HL-60/S4 (cell line): ENCODE data around the gene GALNT11.

Experiments used
- in situ Hi-C: fragments of 300-500 bp; cut with MboI; formaldehyde crosslinking; loops from 2 replicates; pipeline ENCODE4 v1.14.3; 2022; ENCODE audit warnings: low sequenced_read_pairs

GALNT11 gene

GRCh38 chr7:152115021-152115718 lies 89.7 kb downstream of the GALNT11 start:
- in situ Hi-C loops: no loop called here

GRCh38 chr7:152117356-152117755 lies 91.9 kb downstream of the GALNT11 start:
- in situ Hi-C loops: no loop called here

- in situ Hi-C loops: no loop called here
These were observed 94.7 kb downstream of the GALNT11 start for GRCh38 chr7:152120210-152120609.

GRCh38 chr7:152120776-152121175 lies 95.3 kb downstream of the GALNT11 start:
- in situ Hi-C loops: no loop called here

DNA sequence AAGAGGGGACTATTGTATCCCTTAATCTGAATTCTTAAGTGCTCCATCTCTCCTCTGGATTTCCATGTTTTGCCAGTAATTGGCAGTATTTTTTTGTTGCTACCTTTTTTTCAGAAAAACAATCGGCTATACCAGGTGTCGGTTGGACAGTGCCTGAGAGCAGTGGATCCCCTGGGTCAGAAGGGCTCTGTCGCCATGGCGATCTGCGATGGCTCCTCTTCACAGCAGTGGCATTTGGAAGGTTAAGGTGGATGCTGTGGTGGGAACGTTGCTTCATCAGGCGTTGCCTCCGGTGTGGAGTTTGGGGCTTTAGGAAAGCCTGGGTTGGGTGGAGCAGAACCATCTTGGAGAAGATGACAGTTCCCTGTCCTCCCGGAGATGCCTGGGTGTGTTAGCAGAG lies 96.0 kb downstream of the GALNT11 start:
- in situ Hi-C loops: no loop called here

DNA sequence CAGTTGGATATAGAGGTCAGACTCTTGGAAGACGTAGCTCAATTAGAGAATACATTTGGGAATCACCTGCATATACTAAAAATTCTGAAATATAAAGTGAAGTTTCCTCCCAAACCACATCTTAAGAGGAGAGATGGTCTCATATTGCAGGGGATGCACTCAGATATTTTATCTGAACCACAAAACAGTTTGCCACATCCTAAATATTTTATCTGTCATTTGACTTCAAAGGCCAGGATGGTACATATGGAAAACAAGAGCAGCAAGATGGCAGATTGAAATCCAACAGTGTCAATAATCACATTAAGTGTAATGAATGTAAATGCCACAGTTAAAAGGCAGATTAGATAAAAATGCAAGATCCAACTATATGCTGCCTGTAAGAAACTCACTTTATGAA lies 97.1 kb downstream of the GALNT11 start:
- in situ Hi-C loops: no loop called here

- in situ Hi-C loops: no loop called here
These were observed 101.3 kb downstream of the GALNT11 start for GRCh38 chr7:152126741-152127140.

DNA sequence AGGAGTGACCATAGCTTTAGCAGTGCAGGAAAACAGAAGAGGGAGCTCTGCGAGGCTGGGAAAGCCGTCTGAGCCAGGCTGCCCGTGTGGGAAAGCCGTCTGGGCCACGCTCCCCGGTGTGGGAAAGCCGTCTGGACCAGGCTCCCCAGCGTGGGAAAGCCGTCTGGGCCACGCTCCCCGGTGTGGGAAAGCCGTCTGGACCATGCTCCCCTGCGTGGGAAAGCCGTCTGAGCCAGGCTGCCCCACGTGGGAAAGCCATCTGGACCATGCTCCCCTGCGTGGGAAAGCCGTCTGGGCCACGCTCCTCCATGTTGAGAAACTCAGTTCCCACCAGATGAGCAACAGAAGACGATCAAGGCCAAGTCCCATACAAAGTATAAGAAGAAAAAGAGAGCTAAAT lies 101.8 kb downstream of the GALNT11 start:
- in situ Hi-C loops: no loop called here

- in situ Hi-C loops: no loop called here
These were observed 102.8 kb downstream of the GALNT11 start for GRCh38 chr7:152128252-152128651.

- in situ Hi-C loops: no loop called here
These were observed 103.4 kb downstream of the GALNT11 start for GRCh38 chr7:152128741-152129461.

DNA sequence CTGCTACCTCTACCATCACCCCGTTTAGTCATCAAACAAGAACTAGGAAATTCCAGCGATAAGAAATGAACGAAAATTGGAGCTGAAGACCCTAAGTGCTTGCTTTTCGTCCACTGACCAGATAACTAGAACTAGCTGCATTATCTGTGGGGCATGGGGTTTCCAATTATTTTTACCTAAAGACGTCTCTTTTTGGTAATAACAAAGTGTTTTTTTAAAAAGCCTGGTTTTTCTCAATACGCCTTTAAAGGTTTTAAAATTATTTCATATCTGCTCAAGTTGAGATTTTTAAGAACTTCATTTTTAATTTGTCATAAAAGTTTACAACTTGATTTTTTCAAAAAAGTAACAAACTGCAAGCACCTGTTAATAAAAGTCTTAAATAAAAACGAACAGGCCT lies 104.2 kb downstream of the GALNT11 start:
- in situ Hi-C loops: no loop called here

DNA sequence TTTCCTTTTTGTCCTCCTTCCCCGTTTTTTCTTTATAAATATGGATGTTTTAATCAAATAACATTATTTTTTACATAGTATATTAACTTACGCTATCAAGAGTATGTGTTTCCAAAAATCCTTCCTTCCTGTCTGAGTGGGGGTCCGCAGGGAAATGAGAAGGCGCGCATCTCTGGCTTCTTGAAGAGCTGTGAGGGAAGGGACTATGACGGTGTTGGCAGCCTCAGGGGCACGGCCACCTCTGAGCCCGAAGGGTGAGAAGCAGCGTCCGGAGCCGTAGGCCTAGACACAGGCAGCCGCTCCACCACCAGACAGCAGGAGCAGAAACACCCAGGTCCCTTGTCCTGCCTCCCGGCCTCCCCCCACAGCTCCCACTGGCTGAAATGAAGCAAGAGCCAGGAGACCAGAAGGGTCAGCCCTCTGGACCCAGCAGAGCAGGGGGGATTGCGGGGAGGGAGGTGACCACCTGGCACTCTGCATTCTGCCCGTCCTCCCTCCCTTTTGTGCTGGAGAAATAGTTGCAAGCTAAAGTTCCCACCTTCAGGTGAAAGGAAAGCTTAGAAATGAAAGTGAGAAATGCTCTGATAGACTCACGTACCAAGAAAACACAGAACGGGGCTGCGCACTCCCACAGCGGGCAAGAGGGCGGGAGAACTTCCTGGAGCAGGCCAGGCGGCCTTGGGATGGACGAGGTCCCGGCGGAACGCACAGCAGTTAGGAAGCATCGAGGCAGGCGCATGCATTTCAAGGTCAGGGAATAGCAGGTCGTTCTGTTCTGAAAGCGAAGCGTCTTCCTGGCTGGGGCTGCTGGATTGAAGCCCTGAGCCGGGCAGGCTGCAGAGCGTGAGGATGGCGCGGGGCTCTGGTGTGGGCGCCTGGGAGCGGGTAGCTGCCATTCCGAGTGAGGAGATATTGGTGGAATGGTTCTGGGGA lies 105.5 kb downstream of the GALNT11 start:
- in situ Hi-C loops: no loop called here

DNA sequence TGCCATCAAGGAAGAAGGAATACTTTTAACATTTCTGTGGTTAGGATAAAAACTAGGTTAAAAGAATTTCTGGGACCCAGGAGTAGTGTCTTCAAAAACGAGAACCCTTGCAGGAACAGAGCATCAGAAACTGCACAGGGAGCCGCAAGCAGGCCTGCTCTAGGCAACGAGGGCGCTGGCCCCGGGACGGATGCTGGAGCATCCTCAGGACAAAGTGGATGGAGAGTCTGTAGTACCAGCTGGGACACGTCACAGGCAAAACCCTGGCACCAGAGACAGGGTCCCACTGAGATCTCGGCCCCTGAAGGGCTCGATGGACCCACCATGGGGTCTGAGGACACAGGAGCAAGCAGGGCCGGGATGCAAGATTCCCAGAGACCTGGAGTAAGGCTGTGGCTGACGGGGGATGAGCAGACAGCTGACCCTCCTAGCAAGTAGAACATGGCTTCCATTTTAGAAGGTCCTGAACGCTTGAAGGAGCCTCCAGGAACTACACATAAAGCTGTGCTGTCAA lies 106.6 kb downstream of the GALNT11 start:
- in situ Hi-C loops: no loop called here

- in situ Hi-C loops: no loop called here
These were observed 107.3 kb downstream of the GALNT11 start for GRCh38 chr7:152132812-152133211.

GRCh38 chr7:152133804-152134203 lies 108.3 kb downstream of the GALNT11 start:
- in situ Hi-C loops: no loop called here

DNA sequence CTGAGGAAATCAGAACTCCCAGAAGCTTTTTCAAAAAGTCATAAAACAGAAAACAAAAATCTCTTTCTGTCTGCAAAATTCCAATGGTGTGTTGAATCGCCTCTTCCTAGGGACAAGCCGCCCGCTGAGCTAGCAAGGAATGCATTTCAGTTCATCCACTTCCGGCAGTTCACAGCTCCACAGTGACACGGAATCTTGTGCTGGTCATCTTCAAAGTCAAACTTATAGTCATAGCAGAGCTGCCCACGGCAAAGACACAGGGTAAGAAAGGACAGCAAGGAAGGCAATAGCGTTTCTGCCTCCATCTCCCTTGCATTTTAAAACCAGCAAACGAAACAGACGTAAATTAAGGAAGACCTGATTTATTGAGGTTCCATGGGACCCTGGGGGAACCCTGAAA lies 111.2 kb downstream of the GALNT11 start:
- in situ Hi-C loops: no loop called here

GRCh38 chr7:152137476-152138025 lies 112.1 kb downstream of the GALNT11 start:
- in situ Hi-C loops: no loop called here

- in situ Hi-C loops: no loop called here
These were observed 114.6 kb downstream of the GALNT11 start for GRCh38 chr7:152140067-152140466.

GRCh38 chr7:152140560-152140959 lies 115.1 kb downstream of the GALNT11 start:
- in situ Hi-C loops: no loop called here

DNA sequence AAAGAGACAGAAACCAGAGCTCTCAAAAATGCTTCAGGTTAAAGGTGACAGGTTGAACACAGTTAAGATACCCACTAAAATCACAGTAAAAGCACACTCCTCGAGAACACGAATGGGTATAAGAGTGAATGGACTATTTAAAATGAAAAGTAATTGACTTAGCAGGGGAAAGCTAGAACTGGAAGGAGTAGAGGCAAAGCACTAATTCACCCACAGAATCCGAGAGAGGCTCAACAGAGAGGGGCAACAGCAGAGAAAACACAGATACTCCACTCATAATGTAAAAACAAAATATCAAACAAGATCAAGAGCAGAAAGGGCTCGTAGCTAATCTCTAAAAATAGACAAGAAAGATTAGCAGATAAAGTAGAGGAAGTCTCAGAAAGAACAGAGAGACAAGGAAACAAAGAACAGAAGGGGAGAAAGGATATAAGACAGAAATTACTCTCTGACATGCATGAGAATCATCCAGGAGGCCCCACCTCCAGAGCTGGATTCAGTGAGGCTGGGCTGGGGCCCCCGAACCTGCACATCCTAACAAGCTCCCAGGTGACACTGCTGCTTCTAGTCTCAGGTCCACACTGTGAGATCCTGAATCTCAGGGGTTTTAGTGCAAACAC lies 117.6 kb downstream of the GALNT11 start:
- in situ Hi-C loops: no loop called here
